ENCODE data around the gene KIT. TPM values are rescaled to one million over a fixed set of nuclear protein-coding genes. Genes with fewer than 3 reads are reported as not detected.

Gene KIT
- total RNA-seq, 4 donors from 2014 or later, result 0.61 to 36.8 (median 4.0) TPM

- TF ChIP-seq CTCF (IDR thresholded peaks at IDR 0.05) (no peak), POLR2A (IDR thresholded peaks at IDR 0.05) (no peak)
- Histone ChIP-seq H3K27me3 (no peaks in the 10 kb centered on the region), H3K9me3 (no peaks in the 10 kb centered on the region), H3K4me1 (no peaks in the 10 kb centered on the region), H3K27ac (no peak overlapping the region), H3K36me3 (no peaks in the 10 kb centered on the region), H3K4me3 (no peak overlapping the region)
- intact Hi-C loops (cut with DNase I), result no loop called here
- WGBS, 2 donors, result 77 to 90% methylated on average over 3 of the region's 3 CpGs
- DNase-seq, result no peak
Measured at GRCh38 chr4:54717694-54718093, 59.9 kb downstream of the KIT start.

- no peak for DNase-seq
Measured at GRCh38 chr4:54719378-54719777, 61.6 kb downstream of the KIT start.

GRCh38 chr4:54723220-54723619 lies 65.5 kb downstream of the KIT start:
- DNase-seq, result no peak
- Histone ChIP-seq H3K4me3 (no peak overlapping the region), H3K27ac (no peak overlapping the region), H3K9me3 (no peaks in the 10 kb centered on the region), H3K4me1 (no peaks in the 10 kb centered on the region), H3K27me3 (no peaks in the 10 kb centered on the region), H3K36me3 (no peaks in the 10 kb centered on the region)
- TF ChIP-seq CTCF (IDR thresholded peaks at IDR 0.05), result no peak
- no peak for TF ChIP-seq POLR2A (IDR thresholded peaks at IDR 0.05)
- 74 to 83% methylated on average over 2 of the region's 3 CpGs for WGBS, 2 donors
- intact Hi-C loops (cut with DNase I), result no loop called here

More at GRCh38 chr4:54719378-54719777, 61.6 kb downstream of the KIT start:
- Histone ChIP-seq H3K27me3 (no peaks in the 10 kb centered on the region), H3K9me3 (no peaks in the 10 kb centered on the region), H3K27ac (no peak overlapping the region), H3K4me1 (no peaks in the 10 kb centered on the region), H3K36me3 (no peaks in the 10 kb centered on the region), H3K4me3 (no peak overlapping the region)
- intact Hi-C loops (cut with DNase I), result no loop called here
- TF ChIP-seq CTCF (IDR thresholded peaks at IDR 0.05) (no peak), POLR2A (IDR thresholded peaks at IDR 0.05) (no peak)
- 63 to 85% methylated on average over 3 of the region's 3 CpGs for WGBS, 2 donors

- no peaks in the 10 kb centered on the region for H3K36me3 ChIP-seq
- H3K9me3 ChIP-seq, result no peaks in the 10 kb centered on the region
- H3K4me3 ChIP-seq, result no peak overlapping the region
- DNase-seq, result no peak
- no peak overlapping the region for H3K27ac ChIP-seq
- H3K4me1 ChIP-seq, result no peaks in the 10 kb centered on the region
- H3K27me3 ChIP-seq, result no peaks in the 10 kb centered on the region
- WGBS, 2 donors, result 98 to 100% methylated on average over 3 of the region's 3 CpGs
- intact Hi-C loops (cut with DNase I), result no loop called here
- TF ChIP-seq POLR2A (IDR thresholded peaks at IDR 0.05) (no peak), CTCF (IDR thresholded peaks at IDR 0.05) (no peak)
Measured at GRCh38 chr4:54723820-54724219, 66.1 kb downstream of the KIT start.

GRCh38 chr4:54726907-54727306 lies 69.2 kb downstream of the KIT start:
- H3K4me1 ChIP-seq, result no peaks in the 10 kb centered on the region
- no peaks in the 10 kb centered on the region for H3K36me3 ChIP-seq
- H3K9me3 ChIP-seq, result no peaks in the 10 kb centered on the region
- no peak overlapping the region for H3K27ac ChIP-seq
- H3K27me3 ChIP-seq, result no peaks in the 10 kb centered on the region
- 75 to 83% methylated on average over 2 of the region's 2 CpGs for WGBS, 2 donors
- TF ChIP-seq POLR2A (IDR thresholded peaks at IDR 0.05) (no peak), CTCF (IDR thresholded peaks at IDR 0.05) (no peak)
- intact Hi-C loops (cut with DNase I), result no loop called here
- H3K4me3 ChIP-seq, result no peak overlapping the region
- no peak for DNase-seq

Data from esophagus squamous epithelium (tissue), 5 donors.